H1 (cell line): ENCODE measurements around the gene FAM236D.
"Not testable (repeated sequence)": the region's sequence is repeated elsewhere in the genome, so short reads cannot be mapped to it uniquely, and the experiment has no call there.

ENCODE experiments used
- BRCA1 ChIP-seq: IDR thresholded peaks from 2 replicates; pipeline ENCODE4 v1.6.1; 2012; ENCODE audit warnings: low read depth, low read length, improper control_type of control experiment
- CHD2 ChIP-seq: IDR thresholded peaks from 2 replicates; pipeline ENCODE4 v1.6.1; 2012; ENCODE audit warnings: low read length, improper control_type of control experiment
- EP300 ChIP-seq, 2 experiments: IDR thresholded peaks; 1 replicate in 1 of 2; 2 replicates in 1 of 2; pipeline ENCODE4 v1.6.1; 2011 to 2012; ENCODE audit warnings: low read depth in 2 of 2, low read length in 2 of 2, mild to moderate bottlenecking in 2 of 2, borderline replicate concordance in 1 of 2, inconsistent platforms in 1 of 2, moderate library complexity in 1 of 2
- GABPA ChIP-seq: IDR thresholded peaks from 2 replicates; pipeline ENCODE4 v1.6.1; 2011; ENCODE audit warnings: mild to moderate bottlenecking, low read length, moderate library complexity, borderline replicate concordance; ENCODE audit not compliant: insufficient read depth
- NRF1 ChIP-seq: IDR thresholded peaks from 2 replicates; pipeline ENCODE4 v1.6.1; 2011; ENCODE audit warnings: mild to moderate bottlenecking, low read depth, low read length, improper control_type of control experiment
- PHF8 ChIP-seq: fragments of 200-600 bp; sonication (generic); conservative IDR thresholded peaks from 2 replicates; pipeline ENCODE4 v1.7.1; 2012; ENCODE audit warnings: low read depth, mild to moderate bottlenecking, inconsistent platforms, low read length, moderate library complexity
- POLR2A ChIP-seq, 2 experiments: IDR thresholded peaks; 1 replicate in 1 of 2; 2 replicates in 1 of 2; pipeline ENCODE4 v1.6.1; 2011; ENCODE audit warnings: low read depth in 2 of 2, low read length in 2 of 2, mild to moderate bottlenecking in 2 of 2; ENCODE audit errors: control extremely low read depth in 1 of 2
- POLR2AphosphoS5 ChIP-seq: IDR thresholded peaks from 2 replicates; pipeline ENCODE4 v1.6.1; 2011; ENCODE audit warnings: low read depth, low read length
- RBBP5 ChIP-seq: IDR thresholded peaks from 2 replicates; pipeline ENCODE4 v1.7.1; 2012; ENCODE audit warnings: low read depth, mild to moderate bottlenecking, inconsistent platforms, low read length, moderate library complexity, borderline replicate concordance
- SIX5 ChIP-seq: IDR thresholded peaks from 2 replicates; pipeline ENCODE4 v1.6.1; 2011; ENCODE audit warnings: mild to moderate bottlenecking, low read depth, low read length
- TBP ChIP-seq: IDR thresholded peaks from 2 replicates; pipeline ENCODE4 v1.6.1; 2011; ENCODE audit warnings: low read depth, low read length, improper control_type of control experiment
- TF ChIP-seq, protein P1 (sequence below), 3 experiments: IDR thresholded peaks; 1 replicate in 2 of 3; 2 replicates in 1 of 3; pipeline versions ENCODE4 v1.5.1 to v1.6.1; 2011; ENCODE audit warnings: low read length in 3 of 3, mild to moderate bottlenecking in 3 of 3, inconsistent platforms in 2 of 3, low read depth in 1 of 3, moderate library complexity in 1 of 3; ENCODE audit not compliant: insufficient read depth in 1 of 3; ENCODE audit errors: control extremely low read depth in 1 of 3

DNA sequence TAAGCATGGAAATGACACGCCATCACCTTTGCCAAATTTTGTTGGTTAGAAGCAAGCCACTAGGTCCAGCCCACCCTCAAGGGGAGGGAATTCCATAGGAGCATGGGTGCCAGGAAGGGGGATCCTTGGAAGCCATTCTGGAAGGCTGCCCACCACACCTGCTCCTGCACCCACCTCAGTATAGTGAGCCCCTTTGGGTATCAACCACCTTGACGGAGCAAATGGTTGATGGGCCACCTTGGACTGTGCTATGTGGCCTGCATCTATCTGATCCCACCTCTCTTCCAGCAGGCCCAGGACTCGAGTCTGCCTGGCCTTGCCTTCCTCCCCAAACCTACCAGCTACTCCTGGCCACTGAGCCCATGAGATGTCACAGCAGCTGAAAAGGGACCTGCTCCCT is 17.6 kb downstream of the FAM236D start:
- TF ChIP-seq, protein P1, sequence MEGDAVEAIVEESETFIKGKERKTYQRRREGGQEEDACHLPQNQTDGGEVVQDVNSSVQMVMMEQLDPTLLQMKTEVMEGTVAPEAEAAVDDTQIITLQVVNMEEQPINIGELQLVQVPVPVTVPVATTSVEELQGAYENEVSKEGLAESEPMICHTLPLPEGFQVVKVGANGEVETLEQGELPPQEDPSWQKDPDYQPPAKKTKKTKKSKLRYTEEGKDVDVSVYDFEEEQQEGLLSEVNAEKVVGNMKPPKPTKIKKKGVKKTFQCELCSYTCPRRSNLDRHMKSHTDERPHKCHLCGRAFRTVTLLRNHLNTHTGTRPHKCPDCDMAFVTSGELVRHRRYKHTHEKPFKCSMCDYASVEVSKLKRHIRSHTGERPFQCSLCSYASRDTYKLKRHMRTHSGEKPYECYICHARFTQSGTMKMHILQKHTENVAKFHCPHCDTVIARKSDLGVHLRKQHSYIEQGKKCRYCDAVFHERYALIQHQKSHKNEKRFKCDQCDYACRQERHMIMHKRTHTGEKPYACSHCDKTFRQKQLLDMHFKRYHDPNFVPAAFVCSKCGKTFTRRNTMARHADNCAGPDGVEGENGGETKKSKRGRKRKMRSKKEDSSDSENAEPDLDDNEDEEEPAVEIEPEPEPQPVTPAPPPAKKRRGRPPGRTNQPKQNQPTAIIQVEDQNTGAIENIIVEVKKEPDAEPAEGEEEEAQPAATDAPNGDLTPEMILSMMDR (IDR thresholded peaks at IDR 0.05; ENCODE audit: control extremely low read depth in 1 of 3, insufficient read depth in 1 of 3, low read depth in 1 of 3, low read length in 3 of 3): not testable (repeated sequence)
- TF ChIP-seq GABPA; BRCA1; EP300 (IDR thresholded peaks at IDR 0.05; ENCODE audit: borderline replicate concordance in 1 of 2, low read depth in 2 of 2, low read length in 2 of 2); PHF8; TBP; NRF1; CHD2; POLR2A (IDR thresholded peaks at IDR 0.05; ENCODE audit: control extremely low read depth in 1 of 2, low read depth in 2 of 2, low read length in 2 of 2); POLR2AphosphoS5; SIX5; RBBP5: not testable (repeated sequence)
